Lower lobe of right lung (tissue), 2 donors: Measurements from ENCODE around the gene COL9A3. TPM values are rescaled to one million over a fixed set of nuclear protein-coding genes. Genes with fewer than 3 reads are reported as not detected.

Experiments
- ATAC-seq, 2 donors: fragments of 200-7000 bp; cut with Tn5 transposase; one replicate each; pipeline ENCODE4 v1.9.1; 2020 to 2022; ENCODE audit warnings: mild to moderate bottlenecking in 2 of 2, moderate library complexity in 2 of 2
- DNase-seq: peaks from one replicate; pipeline ENCODE4 v3.0.0-alpha.2; 2020
- H3K27ac ChIP-seq: fragments of 200-600 bp; one replicate; pipeline ENCODE4 v1.8.0; 2022
- H3K27me3 ChIP-seq: fragments of 200-600 bp; one replicate; pipeline ENCODE4 v1.8.0; 2022; ENCODE audit warnings: low read depth
- H3K36me3 ChIP-seq: fragments of 200-600 bp; one replicate; pipeline ENCODE4 v1.8.0; 2022; ENCODE audit warnings: mild to moderate bottlenecking
- H3K4me1 ChIP-seq: fragments of 200-600 bp; one replicate; pipeline ENCODE4 v1.8.0; 2022
- H3K4me3 ChIP-seq: fragments of 200-600 bp; one replicate; pipeline ENCODE4 v1.8.0; 2022; ENCODE audit warnings: mild to moderate bottlenecking
- H3K9me3 ChIP-seq: fragments of 200-600 bp; one replicate; pipeline ENCODE4 v1.8.0; 2022
- intact Hi-C: fragments of 100-400 bp; cut with DNase I; formaldehyde crosslinking; loops from one replicate; pipeline ENCODE4 v1.11.0; 2022
- total RNA-seq: library from RNA; stranded (reverse); fragmentation: NEBNext Ultra II Directional; extraction: Animal tissue kit (Norgen Biotek cat#: 25700); gene quantifications from one replicate; pipeline ENCODE4 v1.2.1, GENCODE V29; 2021
- TF ChIP-seq, protein P1 (sequence below): fragments of 200-600 bp; IDR thresholded peaks from one replicate; pipeline ENCODE4 v1.8.0; 2022; ENCODE audit warnings: antibody characterized with exemption, mild to moderate bottlenecking
- donor health status: DM: no; HTN: yes; CAD: no; lungs with severe emphysema.

Gene COL9A3
- total RNA-seq, 1 donor from 2014 or later, result 0.89 TPM

DNA sequence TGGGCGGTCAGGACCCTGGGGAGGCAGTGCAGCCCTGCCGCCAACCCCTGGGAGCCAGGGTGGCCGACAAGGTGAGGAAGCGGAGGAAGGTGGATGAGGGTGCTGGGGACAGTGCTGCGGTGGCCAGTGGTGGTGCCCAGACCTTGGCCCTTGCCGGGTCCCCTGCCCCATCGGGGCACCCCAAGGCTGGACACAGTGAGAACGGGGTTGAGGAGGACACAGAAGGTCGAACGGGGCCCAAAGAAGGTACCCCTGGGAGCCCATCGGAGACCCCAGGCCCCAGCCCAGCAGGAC, 4.0 kb upstream of the COL9A3 start:
- Histone ChIP-seq H3K36me3 (peaks cover 60% of the 10 kb centered on the region), H3K4me1 (peaks cover 23% of the 10 kb centered on the region), H3K27ac (no peak overlapping the region), H3K9me3 (no peaks in the 10 kb centered on the region), H3K27me3 (peaks cover 33% of the 10 kb centered on the region), H3K4me3 (no peak overlapping the region)
- DNase-seq (no peak), ATAC-seq (no peak)
- intact Hi-C loops, result no loop called here
- TF ChIP-seq, protein P1, sequence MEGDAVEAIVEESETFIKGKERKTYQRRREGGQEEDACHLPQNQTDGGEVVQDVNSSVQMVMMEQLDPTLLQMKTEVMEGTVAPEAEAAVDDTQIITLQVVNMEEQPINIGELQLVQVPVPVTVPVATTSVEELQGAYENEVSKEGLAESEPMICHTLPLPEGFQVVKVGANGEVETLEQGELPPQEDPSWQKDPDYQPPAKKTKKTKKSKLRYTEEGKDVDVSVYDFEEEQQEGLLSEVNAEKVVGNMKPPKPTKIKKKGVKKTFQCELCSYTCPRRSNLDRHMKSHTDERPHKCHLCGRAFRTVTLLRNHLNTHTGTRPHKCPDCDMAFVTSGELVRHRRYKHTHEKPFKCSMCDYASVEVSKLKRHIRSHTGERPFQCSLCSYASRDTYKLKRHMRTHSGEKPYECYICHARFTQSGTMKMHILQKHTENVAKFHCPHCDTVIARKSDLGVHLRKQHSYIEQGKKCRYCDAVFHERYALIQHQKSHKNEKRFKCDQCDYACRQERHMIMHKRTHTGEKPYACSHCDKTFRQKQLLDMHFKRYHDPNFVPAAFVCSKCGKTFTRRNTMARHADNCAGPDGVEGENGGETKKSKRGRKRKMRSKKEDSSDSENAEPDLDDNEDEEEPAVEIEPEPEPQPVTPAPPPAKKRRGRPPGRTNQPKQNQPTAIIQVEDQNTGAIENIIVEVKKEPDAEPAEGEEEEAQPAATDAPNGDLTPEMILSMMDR, result no peak

DNA sequence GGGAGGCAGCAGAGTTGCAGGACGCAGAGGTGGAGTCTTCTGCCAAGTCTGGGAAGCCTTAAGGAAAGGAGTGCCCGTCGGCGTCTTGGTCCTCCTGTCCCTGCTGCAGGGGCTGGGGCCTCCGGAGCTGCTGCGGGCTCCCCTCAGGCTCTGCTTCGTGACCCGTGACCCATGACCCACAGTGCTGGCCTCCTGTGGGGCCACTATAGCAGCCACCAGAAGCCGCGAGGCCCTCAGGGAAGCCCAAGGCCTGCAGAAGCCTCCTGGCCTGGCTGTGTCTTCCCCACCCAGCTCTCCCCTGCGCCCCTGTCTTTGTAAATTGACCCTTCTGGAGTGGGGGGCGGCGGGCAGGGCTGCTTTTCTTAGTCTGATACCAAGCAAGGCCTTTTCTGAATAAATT, 3.3 kb upstream of the COL9A3 start:
- DNase-seq, result no peak
- peaks cover 41% of the 10 kb centered on the region for H3K27me3 ChIP-seq
- TF ChIP-seq, protein P1, result no peak

DNA sequence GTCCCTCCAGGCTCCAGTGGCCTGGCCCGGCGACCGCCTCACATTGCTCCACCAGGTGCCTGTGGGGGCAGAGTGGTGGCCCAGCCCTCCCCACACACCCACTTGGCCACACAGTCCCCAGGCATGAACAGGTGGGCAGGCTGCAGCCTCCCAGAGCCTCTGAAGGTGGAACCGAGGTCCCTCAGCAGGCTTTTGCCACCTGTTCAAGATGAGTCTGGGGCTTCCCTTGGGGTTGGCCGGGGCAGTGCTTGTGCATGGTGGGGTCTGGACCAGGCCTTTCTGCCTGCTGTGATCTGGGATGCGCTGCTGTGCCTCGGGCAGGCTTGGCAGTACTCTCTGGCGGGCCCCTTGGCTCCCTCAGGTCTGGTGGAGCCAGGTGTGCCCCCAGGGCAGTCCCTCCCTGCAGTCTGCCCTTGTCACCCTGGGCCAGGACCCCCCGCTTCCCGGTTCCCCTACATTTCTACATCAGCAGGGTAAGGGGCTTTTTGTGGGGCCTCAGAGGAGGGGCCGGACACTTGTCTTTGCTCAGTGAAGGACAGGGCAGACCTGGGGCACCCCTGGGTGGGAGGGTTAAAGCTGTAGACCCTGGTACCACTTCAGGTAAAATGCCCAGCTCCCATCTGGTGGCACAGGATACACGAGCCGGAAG, 2.7 kb upstream of the COL9A3 start:
- peaks cover 46% of the 10 kb centered on the region for H3K27me3 ChIP-seq
- no peak overlapping the region for H3K4me3 ChIP-seq
- DNase-seq (no peak), ATAC-seq (no peak)
- TF ChIP-seq, protein P1, result no peak
- H3K9me3 ChIP-seq, result no peaks in the 10 kb centered on the region
- no peak overlapping the region for H3K27ac ChIP-seq
- intact Hi-C loops, result no loop called here
- H3K36me3 ChIP-seq, result peaks cover 46% of the 10 kb centered on the region
- peaks cover 24% of the 10 kb centered on the region for H3K4me1 ChIP-seq

More for the DNA sequence above, 3.3 kb upstream of the COL9A3 start:
- Histone ChIP-seq H3K4me1 (peaks cover 19% of the 10 kb centered on the region), H3K4me3 (no peak overlapping the region), H3K36me3 (peaks cover 52% of the 10 kb centered on the region), H3K9me3 (no peaks in the 10 kb centered on the region), H3K27ac (no peak overlapping the region)
- intact Hi-C loops, result no loop called here
- no peak for ATAC-seq

DNA sequence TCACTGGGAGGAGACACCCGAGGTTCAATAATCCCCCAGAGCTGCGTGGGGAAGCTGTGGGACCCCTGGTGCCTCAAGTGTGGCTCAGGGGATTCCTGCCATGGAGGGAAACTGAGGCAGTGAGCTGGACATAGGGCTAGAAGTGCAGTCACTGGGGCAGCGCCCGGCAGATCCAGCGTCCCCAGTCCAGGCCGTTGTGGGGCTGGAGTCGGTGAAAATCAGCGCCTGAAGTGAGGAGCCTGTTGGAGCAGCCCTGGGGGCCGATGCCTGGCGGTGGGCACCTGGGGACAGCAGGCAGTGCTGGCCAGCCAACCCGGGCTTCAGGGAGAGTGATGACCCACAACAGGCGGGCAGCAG, 2.2 kb upstream of the COL9A3 start:
- Histone ChIP-seq H3K36me3 (peaks cover 41% of the 10 kb centered on the region), H3K4me1 (peaks cover 29% of the 10 kb centered on the region), H3K27me3 (peaks cover 52% of the 10 kb centered on the region), H3K9me3 (no peaks in the 10 kb centered on the region), H3K4me3 (no peak overlapping the region), H3K27ac (no peak overlapping the region)
- ATAC-seq (no peak), DNase-seq (no peak)
- intact Hi-C loops, result no loop called here
- TF ChIP-seq, protein P1, result no peak

DNA sequence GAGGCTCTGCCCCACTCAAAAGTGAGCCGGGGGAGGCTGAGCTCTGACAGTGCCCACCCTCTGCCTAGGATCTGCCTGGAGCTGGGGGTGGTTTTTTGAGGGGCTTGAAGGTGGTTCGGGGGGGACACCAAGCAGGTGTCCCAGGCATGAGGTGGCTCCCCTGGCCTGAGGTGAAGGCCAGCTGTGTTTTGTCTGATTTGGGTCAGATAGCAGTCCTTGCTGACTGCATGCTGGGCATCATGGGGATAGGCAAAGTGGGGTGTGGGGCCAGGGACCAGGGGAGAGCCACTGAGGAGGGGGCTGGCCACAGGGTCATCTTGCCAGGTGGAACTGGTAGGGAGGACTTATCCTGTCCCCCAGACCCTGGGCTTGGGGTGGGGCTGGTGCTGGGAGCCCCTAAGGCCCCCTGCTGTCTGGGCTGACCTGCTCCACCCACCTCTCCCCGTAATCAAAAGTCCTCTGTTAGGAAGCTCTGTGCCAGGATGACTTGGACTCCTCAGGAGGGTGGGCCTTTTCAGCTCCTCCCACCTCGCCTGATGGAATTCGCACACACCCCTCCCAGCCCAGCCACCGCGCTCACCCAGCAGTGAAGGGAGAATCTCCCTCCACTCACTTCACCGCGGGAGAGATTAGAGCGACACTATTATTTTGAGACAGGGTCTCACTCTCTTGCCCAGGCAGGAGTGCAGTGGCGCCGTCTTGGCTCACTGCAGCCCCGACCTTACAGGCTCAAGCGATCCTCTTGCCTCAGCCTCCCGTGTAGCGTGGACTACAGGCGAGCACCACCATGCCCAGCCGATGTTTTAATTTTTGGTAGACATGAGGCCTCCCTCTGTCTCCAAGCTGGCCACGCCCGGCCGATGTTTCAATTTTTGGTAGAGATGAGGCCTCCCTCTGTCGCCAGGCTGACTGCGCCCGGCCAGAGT, 1.5 kb upstream of the COL9A3 start:
- DNase-seq, result no peak
- Histone ChIP-seq H3K27ac (no peak overlapping the region), H3K27me3 (peaks cover 58% of the 10 kb centered on the region), H3K36me3 (peaks cover 35% of the 10 kb centered on the region), H3K4me1 (peaks cover 29% of the 10 kb centered on the region), H3K9me3 (no peaks in the 10 kb centered on the region), H3K4me3 (no peak overlapping the region)
- TF ChIP-seq, protein P1, result no peak
- intact Hi-C loops, result no loop called here
- peak; percentile 2 to 34 for ATAC-seq
